ENCODE measurements around the gene FMNL3. TPM values are rescaled to one million over a fixed set of nuclear protein-coding genes. Genes with fewer than 3 reads are reported as not detected.
"Not testable (repeated sequence)": the region's sequence is repeated elsewhere in the genome, so short reads cannot be mapped to it uniquely, and the experiment has no call there.

The FMNL3 gene
- polyA plus RNA-seq, 1 experiment, result 15.8 TPM

GRCh38 chr12:49720214-49720613, 13.0 kb upstream of the FMNL3 start:
- Histone ChIP-seq H3K27me3 (ENCODE audit: control insufficient read depth, insufficient read depth, low read length) (peaks cover 5% of the 10 kb centered on the region), H3K9me3 (ENCODE audit: control insufficient read depth, insufficient read depth, low read length) (no peaks in the 10 kb centered on the region), H3K27ac (ENCODE audit: low read depth, low read length) (no peak overlapping the region), H3K4me3 (ENCODE audit: low read depth, low read length) (no peak overlapping the region)
- POLR2A ChIA-PET, result no interaction called here
- TF ChIP-seq CTCF (IDR thresholded peaks at IDR 0.05; ENCODE audit: low read depth, low read length), result 0 out of 2 replicates have a peak, but pooled peaks have one; percentile 2
- DNase-seq (ENCODE audit: low read depth, low spot score), result no peak
- CTCF ChIA-PET, result interaction anchor here (0.6 to 1.2 kb wide), 2 partner anchors 21 to 75 kb away, joined by 3 read pairs; partner anchors contain the start of gene TMBIM6

GRCh38 chr12:49717800-49718199, 10.6 kb upstream of the FMNL3 start:
- H3K27me3 ChIP-seq (ENCODE audit: control insufficient read depth, insufficient read depth, low read length); H3K9me3 ChIP-seq (ENCODE audit: control insufficient read depth, insufficient read depth, low read length); H3K4me3 ChIP-seq (ENCODE audit: low read depth, low read length); DNase-seq (ENCODE audit: low read depth, low spot score); H3K27ac ChIP-seq (ENCODE audit: low read depth, low read length): not testable (repeated sequence)
- CTCF ChIA-PET, result interaction anchor here (1.0 to 1.9 kb wide), 3 partner anchors 10 to 81 kb away, joined by 3 to 9 read pairs (median 4); no protein-coding TSS in a partner anchor
- POLR2A ChIA-PET, result interaction anchor here (0.7 to 1.4 kb wide), 2 partner anchors 23 to 208 kb away, joined by 6 to 7 read pairs; partner anchors contain the start of gene TMBIM6

GRCh38 chr12:49716553-49716952, 9.3 kb upstream of the FMNL3 start:
- no peaks in the 10 kb centered on the region for H3K9me3 ChIP-seq (ENCODE audit: control insufficient read depth, insufficient read depth, low read length)
- TF ChIP-seq CTCF (IDR thresholded peaks at IDR 0.05; ENCODE audit: low read depth, low read length), result no peak
- ChIA-PET POLR2A (interaction anchor here (1.4 kb wide), 1 partner anchor 25 kb away, joined by 6 read pairs; the partner anchor contains the start of gene TMBIM6), CTCF (interaction anchor here (1.0 to 1.1 kb wide), 2 partner anchors 8 to 79 kb away, joined by 5 to 6 read pairs; no protein-coding TSS in a partner anchor)
- H3K4me3 ChIP-seq (ENCODE audit: low read depth, low read length), result no peak overlapping the region
- H3K27ac ChIP-seq (ENCODE audit: low read depth, low read length), result no peak overlapping the region
- H3K27me3 ChIP-seq (ENCODE audit: control insufficient read depth, insufficient read depth, low read length), result peaks cover 11% of the 10 kb centered on the region
- no peak for DNase-seq (ENCODE audit: low read depth, low spot score)

- POLR2A ChIA-PET, result interaction anchor here (1.6 kb wide), 1 partner anchor 27 kb away, joined by 5 read pairs; the partner anchor contains the start of gene TMBIM6
- CTCF ChIA-PET, result interaction anchor here (1.7 to 2.8 kb wide), 2 partner anchors 27 to 77 kb away, joined by 5 to 11 read pairs; partner anchors contain the start of gene TMBIM6
- H3K9me3 ChIP-seq (ENCODE audit: control insufficient read depth, insufficient read depth, low read length); H3K4me3 ChIP-seq (ENCODE audit: low read depth, low read length); H3K27ac ChIP-seq (ENCODE audit: low read depth, low read length); DNase-seq (ENCODE audit: low read depth, low spot score): not testable (repeated sequence)
- H3K27me3 ChIP-seq (ENCODE audit: control insufficient read depth, insufficient read depth, low read length), result peaks cover 11% of the 10 kb centered on the region
These were observed 6.7 kb upstream of the FMNL3 start for GRCh38 chr12:49713952-49714351.

GRCh38 chr12:49708851-49709250, 1.6 kb upstream of the FMNL3 start:
- ChIA-PET CTCF (interaction anchor here (0.8 to 9.0 kb wide), 13 partner anchors 12 to 351 kb away, joined by 3 to 76 read pairs (median 6); partner anchors contain the start of gene TMBIM6), POLR2A (no interaction called here)
- H3K27me3 ChIP-seq (ENCODE audit: control insufficient read depth, insufficient read depth, low read length), result peaks cover 9% of the 10 kb centered on the region
- H3K4me3 ChIP-seq (ENCODE audit: low read depth, low read length), result no peak overlapping the region
- H3K27ac ChIP-seq (ENCODE audit: low read depth, low read length), result no peak overlapping the region
- DNase-seq (ENCODE audit: low read depth, low spot score), result no peak
- TF ChIP-seq CTCF (IDR thresholded peaks at IDR 0.05; ENCODE audit: low read depth, low read length), result no peak
- no peaks in the 10 kb centered on the region; the same call in 1 of the 2 replicates for H3K9me3 ChIP-seq (ENCODE audit: control insufficient read depth, insufficient read depth, low read length)

GRCh38 chr12:49707812-49708147, 575 bp upstream of the FMNL3 start:
- H3K9me3 ChIP-seq (ENCODE audit: control insufficient read depth, insufficient read depth, low read length), result no peaks in the 10 kb centered on the region; the same call in 1 of the 2 replicates
- TF ChIP-seq CTCF (IDR thresholded peaks at IDR 0.05; ENCODE audit: low read depth, low read length), result no peak
- POLR2A ChIA-PET, result no interaction called here
- H3K27ac ChIP-seq (ENCODE audit: low read depth, low read length), result no peak overlapping the region
- CTCF ChIA-PET, result interaction anchor here (0.6 to 9.0 kb wide), 21 partner anchors 8 to 350 kb away, joined by 3 to 76 read pairs (median 5); no protein-coding TSS in a partner anchor
- no peak for DNase-seq (ENCODE audit: low read depth, low spot score)
- no peak overlapping the region for H3K4me3 ChIP-seq (ENCODE audit: low read depth, low read length)
- H3K27me3 ChIP-seq (ENCODE audit: control insufficient read depth, insufficient read depth, low read length), result peaks cover 7% of the 10 kb centered on the region

All from AG04450 (cell line).